SU-DHL-6 (cell line): ENCODE data around the gene LRCH1.
A peak's percentile ranks its signal among the peaks of the same experiment; 100 is the strongest.

Experiments used
- H2AFZ ChIP-seq: fragments of 200-600 bp; sonication (generic); 2 replicates; pipeline ENCODE4 v1.6.1; 2014; ENCODE audit warnings: low read depth, mild to moderate bottlenecking, moderate library complexity, mixed read lengths, antibody characterized with exemption, low read length; ENCODE audit not compliant: severe bottlenecking
- H3F3A ChIP-seq: fragments of 200-600 bp; shearing (Covaris generic); 2 replicates; pipeline ENCODE4 v1.6.0; 2016; ENCODE audit warnings: antibody characterized with exemption, mild to moderate bottlenecking; ENCODE audit not compliant: insufficient read depth
- H3K27ac ChIP-seq: fragments of 200-600 bp; sonication (generic); 2 replicates; pipeline ENCODE4 v1.5.1; 2016; ENCODE audit warnings: low read depth, mild to moderate bottlenecking, low read length, moderate library complexity, mixed read lengths
- H3K27me3 ChIP-seq: fragments of 200-600 bp; sonication (generic), shearing (Covaris generic); 2 replicates; pipeline ENCODE4 v1.6.0; 2014; ENCODE audit warnings: mild to moderate bottlenecking, low read length
- H3K36me3 ChIP-seq: fragments of 200-600 bp; sonication (generic); 2 replicates; pipeline ENCODE4 v1.6.1; 2014; ENCODE audit warnings: mild to moderate bottlenecking, low read length, mixed read lengths
- H3K4me2 ChIP-seq: fragments of 300-600, 200-600 bp; shearing (Covaris generic), sonication (generic); 2 replicates; pipeline ENCODE4 v1.6.0; 2014; ENCODE audit warnings: low read length, low read depth, mild to moderate bottlenecking; ENCODE audit not compliant: poor library complexity, severe bottlenecking
- H3K4me3 ChIP-seq: fragments of 200-600 bp; sonication (generic); 2 replicates; pipeline ENCODE4 v1.5.1; 2014; ENCODE audit warnings: antibody characterized with exemption, low read length, mild to moderate bottlenecking, mixed read lengths; ENCODE audit not compliant: insufficient read depth, poor library complexity, severe bottlenecking
- H3K79me2 ChIP-seq: fragments of 200-600 bp; sonication (generic); 2 replicates; pipeline ENCODE4 v1.6.1; 2014; ENCODE audit warnings: mild to moderate bottlenecking, low read length, moderate library complexity; ENCODE audit not compliant: insufficient read depth
- H3K9ac ChIP-seq: fragments of 200-600 bp; sonication (generic); 2 replicates; pipeline ENCODE4 v1.7.0; 2014; ENCODE audit warnings: mild to moderate bottlenecking, low read length
- H3K9me2 ChIP-seq: fragments of 200-600 bp; sonication (generic); replicated peaks from 2 replicates; pipeline ENCODE4 v1.6.1; 2014; ENCODE audit warnings: low read length; ENCODE audit not compliant: insufficient read depth
- H3K9me3 ChIP-seq: fragments of 200-600 bp; sonication (generic); 2 replicates; pipeline ENCODE4 v1.6.1; 2014; ENCODE audit warnings: low read length, mixed read lengths; ENCODE audit not compliant: insufficient read depth
- H4K20me1 ChIP-seq: fragments of 200-600 bp; sonication (generic); 2 replicates; pipeline ENCODE4 v1.6.1; 2014; ENCODE audit warnings: low read depth, mild to moderate bottlenecking, antibody characterized with exemption, low read length, moderate library complexity, mixed read lengths
- EZH2phosphoT487 ChIP-seq: fragments of 200-600 bp; sonication (generic), shearing (Covaris generic); conservative IDR thresholded peaks from 2 replicates; pipeline ENCODE4 v1.6.1; 2018; ENCODE audit warnings: mild to moderate bottlenecking, antibody characterized with exemption, low read length, moderate library complexity, mixed read lengths
- TF ChIP-seq, protein P1 (sequence below): fragments of 200-600 bp; sonication (generic); IDR thresholded peaks from one replicate; pipeline ENCODE4 v1.5.1; 2017; ENCODE audit warnings: antibody characterized with exemption, mild to moderate bottlenecking, low read length, moderate library complexity; ENCODE audit not compliant: insufficient read depth, poor library complexity, severe bottlenecking

Gene LRCH1

DNA sequence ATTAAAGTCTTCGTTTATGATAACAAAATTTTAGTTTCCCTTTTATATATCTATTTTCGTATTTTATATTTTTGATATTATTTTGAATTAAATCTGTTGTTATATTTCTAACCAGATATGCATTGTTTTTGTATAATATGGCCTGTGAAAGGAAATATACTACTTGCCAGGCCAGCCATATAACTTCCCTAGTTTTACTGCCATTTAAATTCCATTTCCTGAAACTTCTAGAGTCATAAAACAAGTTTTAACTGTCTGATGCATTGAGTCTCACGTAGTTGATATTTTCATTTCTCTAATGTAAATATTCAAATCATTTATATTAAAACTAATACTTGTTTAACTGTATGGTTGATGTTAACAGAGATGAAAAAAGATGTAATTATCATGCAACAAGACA lies 230.5 kb downstream of the LRCH1 start:
- no peaks in the 10 kb centered on the region for H3K79me2 ChIP-seq
- no peak overlapping the region for H2AFZ ChIP-seq
- no peak overlapping the region for H3K4me2 ChIP-seq
- no peak overlapping the region for H3K9ac ChIP-seq
- H3K27ac ChIP-seq: no peak overlapping the region
- no peaks in the 10 kb centered on the region for H3K9me3 ChIP-seq
- H3K9me2 ChIP-seq: no peaks in the 10 kb centered on the region
- TF ChIP-seq, protein P1, sequence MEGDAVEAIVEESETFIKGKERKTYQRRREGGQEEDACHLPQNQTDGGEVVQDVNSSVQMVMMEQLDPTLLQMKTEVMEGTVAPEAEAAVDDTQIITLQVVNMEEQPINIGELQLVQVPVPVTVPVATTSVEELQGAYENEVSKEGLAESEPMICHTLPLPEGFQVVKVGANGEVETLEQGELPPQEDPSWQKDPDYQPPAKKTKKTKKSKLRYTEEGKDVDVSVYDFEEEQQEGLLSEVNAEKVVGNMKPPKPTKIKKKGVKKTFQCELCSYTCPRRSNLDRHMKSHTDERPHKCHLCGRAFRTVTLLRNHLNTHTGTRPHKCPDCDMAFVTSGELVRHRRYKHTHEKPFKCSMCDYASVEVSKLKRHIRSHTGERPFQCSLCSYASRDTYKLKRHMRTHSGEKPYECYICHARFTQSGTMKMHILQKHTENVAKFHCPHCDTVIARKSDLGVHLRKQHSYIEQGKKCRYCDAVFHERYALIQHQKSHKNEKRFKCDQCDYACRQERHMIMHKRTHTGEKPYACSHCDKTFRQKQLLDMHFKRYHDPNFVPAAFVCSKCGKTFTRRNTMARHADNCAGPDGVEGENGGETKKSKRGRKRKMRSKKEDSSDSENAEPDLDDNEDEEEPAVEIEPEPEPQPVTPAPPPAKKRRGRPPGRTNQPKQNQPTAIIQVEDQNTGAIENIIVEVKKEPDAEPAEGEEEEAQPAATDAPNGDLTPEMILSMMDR: no peak
- TF ChIP-seq EZH2phosphoT487: no peak
- peaks cover 77% of the 10 kb centered on the region for H3K36me3 ChIP-seq
- no peaks in the 10 kb centered on the region for H3F3A ChIP-seq
- H3K4me3 ChIP-seq: no peak overlapping the region
- H4K20me1 ChIP-seq: no peaks in the 10 kb centered on the region
- no peaks in the 10 kb centered on the region for H3K27me3 ChIP-seq

DNA sequence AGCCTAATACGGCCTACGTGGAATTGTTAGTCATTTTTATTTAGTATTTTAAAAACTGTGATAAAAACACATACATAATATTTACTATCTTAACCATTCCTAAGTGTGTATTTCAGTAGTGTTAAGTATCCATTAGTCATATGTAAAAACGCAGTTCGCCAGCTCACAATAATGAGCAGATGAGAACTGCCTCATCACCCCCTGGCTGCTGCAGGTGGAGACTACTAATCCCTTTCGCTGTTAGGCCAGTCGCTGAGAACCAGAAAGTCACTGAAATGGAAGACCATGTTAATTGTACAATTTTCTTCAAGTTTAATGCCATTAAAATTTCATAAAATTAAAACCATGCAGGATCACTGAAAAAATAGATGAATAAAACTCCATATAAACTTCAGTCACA lies 242.4 kb downstream of the LRCH1 start:
- Histone ChIP-seq H3K9ac (no peak overlapping the region), H3K79me2 (peaks cover 30% of the 10 kb centered on the region), H3K36me3 (peaks cover 16% of the 10 kb centered on the region), H3K9me2 (no peaks in the 10 kb centered on the region), H4K20me1 (no peaks in the 10 kb centered on the region), H3K4me3 (no peak overlapping the region), H3K4me2 (peak overlapping the region; percentile 85), H3K27me3 (no peaks in the 10 kb centered on the region), H3K9me3 (no peaks in the 10 kb centered on the region), H3F3A (peaks cover 12% of the 10 kb centered on the region), H2AFZ (no peak overlapping the region), H3K27ac (no peak overlapping the region)
- TF ChIP-seq EZH2phosphoT487: no peak
- TF ChIP-seq, protein P1: no peak

DNA sequence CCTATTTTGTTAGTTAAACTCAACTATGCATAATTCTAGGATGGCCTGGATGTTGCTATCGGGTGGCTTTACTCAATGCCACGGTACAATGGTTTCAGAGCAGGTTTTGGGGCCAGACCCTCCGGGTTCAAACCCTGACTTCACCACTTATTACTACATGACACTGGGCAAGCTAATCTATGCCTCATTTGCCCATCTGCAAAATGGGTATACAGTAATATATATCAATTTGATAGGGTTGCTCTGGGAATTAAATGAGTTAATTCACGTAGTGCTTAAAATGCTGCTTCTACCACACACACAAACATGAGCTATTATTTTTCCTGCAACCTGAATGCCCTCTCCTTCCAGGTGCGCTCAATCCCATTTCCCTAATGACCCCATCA lies 243.2 kb downstream of the LRCH1 start:
- Histone ChIP-seq H3K9me2 (no peaks in the 10 kb centered on the region), H3K4me2 (peak overlapping the region; percentile 85), H3K9me3 (no peaks in the 10 kb centered on the region), H3K79me2 (peaks cover 30% of the 10 kb centered on the region), H2AFZ (peak overlapping the region; percentile 98), H4K20me1 (no peaks in the 10 kb centered on the region), H3K4me3 (peak overlapping the region; percentile 90), H3K27me3 (no peaks in the 10 kb centered on the region), H3K9ac (peak overlapping the region; percentile 89), H3K27ac (0 out of 2 replicates have a peak overlapping the region, but pooled peaks have one; percentile 8), H3F3A (peaks cover 12% of the 10 kb centered on the region), H3K36me3 (peaks cover 8% of the 10 kb centered on the region; the same call in 1 of the 2 replicates)
- TF ChIP-seq EZH2phosphoT487: no peak
- TF ChIP-seq, protein P1: no peak
